Stomach (tissue), 9 donors: ENCODE data around the gene NAV2. TPM values are rescaled to one million over a fixed set of nuclear protein-coding genes. Genes with fewer than 3 reads are reported as not detected.

Experiments used
- DNase-seq, 2 donors: peaks; one replicate each; pipeline versions ENCODE4 v3.0.0 to v3.0.0-alpha.2; 2013 to 2019
- H3K27ac ChIP-seq, 5 donors: fragments of 200-600 bp in 4 of 5; sonication (generic) in 4 of 5; one replicate each; pipeline ENCODE4 v1.5.1; 2013 to 2019; ENCODE audit warnings: mild to moderate bottlenecking in 1 of 5, moderate library complexity in 1 of 5
- H3K27me3 ChIP-seq, 3 donors: fragments of 200-600 bp; sonication (generic); one replicate each; pipeline ENCODE4 v1.5.1; 2017 to 2019; ENCODE audit warnings: mixed run types in 1 of 3
- H3K36me3 ChIP-seq, 4 donors: fragments of 200-600 bp; sonication (generic); 1 replicate in 3 of 4; 2 replicates in 1 of 4; pipeline ENCODE4 v1.5.1; 2016 to 2019
- H3K4me1 ChIP-seq, 4 donors: fragments of 200-600 bp; sonication (generic); one replicate each; pipeline ENCODE4 v1.5.1; 2016 to 2019
- H3K4me3 ChIP-seq, 4 donors: fragments of 200-600 bp; sonication (generic) in 3 of 4; one replicate each; pipeline ENCODE4 v1.5.1; 2016 to 2019; ENCODE audit warnings: mild to moderate bottlenecking in 1 of 4
- H3K9me3 ChIP-seq, 4 donors: fragments of 200-600 bp; sonication (generic); one replicate each; pipeline ENCODE4 v1.5.1; 2016 to 2019
- CTCF ChIP-seq, 7 experiments: fragments of 450-650 bp in 4 of 7; fragments of 200-600 bp in 3 of 7; sonication (generic) in 3 of 7; IDR thresholded peaks; one replicate each; pipeline ENCODE4 v1.5.1; 2016 to 2019; ENCODE audit warnings: antibody characterized with exemption in 7 of 7, control low read depth in 2 of 7, mild to moderate bottlenecking in 1 of 7
- EP300 ChIP-seq: sonication (generic); formaldehyde crosslinking; IDR thresholded peaks from one replicate; pipeline ENCODE4 v1.6.1; 2017; ENCODE audit warnings: antibody characterized with exemption
- POLR2A ChIP-seq, 4 donors: fragments of 450-650 bp; IDR thresholded peaks; one replicate each; pipeline ENCODE4 v1.6.1; 2016; ENCODE audit warnings: antibody characterized with exemption in 4 of 4, control low read depth in 2 of 4, mild to moderate bottlenecking in 1 of 4, moderate library complexity in 1 of 4
- POLR2AphosphoS5 ChIP-seq, 3 donors: sonication (generic); formaldehyde crosslinking; IDR thresholded peaks; one replicate each; pipeline ENCODE4 v1.6.1; 2016; ENCODE audit warnings: antibody characterized with exemption in 3 of 3
- WGBS, 5 donors: extraction: QIAGEN DNeasy Blood & Tissue Kit in 3 of 5; methylation state at CpG; one replicate each; pipeline versions ENCODE4 v1.1.5 to v1.1.7; 2013 to 2018; 5-methylcytosine and 5-hydroxymethylcytosine counted together
- intact Hi-C: fragments of 100-400 bp; cut with DNase I; formaldehyde crosslinking; loops from one replicate; pipeline ENCODE4 v1.15.1; 2023; ENCODE audit warnings: low total_unique reads
- polyA plus RNA-seq, 3 donors: library from polyadenylated mRNA; stranded (reverse); fragments of 200-250 nt; gene quantifications; one replicate each; pipeline ENCODE4 v1.2.3, GENCODE V29; 2013
- total RNA-seq, 5 donors: library from RNA; depleted of rRNA; stranded (reverse); fragments of >200 nt; gene quantifications; one replicate each; pipeline versions ENCODE4 v1.1.0 to v1.2.3, GENCODE V29; 2014 to 2016
- donor health status: healthy with polysubstance abuse.
- donor health status: Bipolar disorder and iron deficiency.
- donor health status: healthy.

NAV2 gene
- total and polyA plus RNA-seq, 8 donors, result 1.8 to 92.4 (median 7.9) TPM

DNA sequence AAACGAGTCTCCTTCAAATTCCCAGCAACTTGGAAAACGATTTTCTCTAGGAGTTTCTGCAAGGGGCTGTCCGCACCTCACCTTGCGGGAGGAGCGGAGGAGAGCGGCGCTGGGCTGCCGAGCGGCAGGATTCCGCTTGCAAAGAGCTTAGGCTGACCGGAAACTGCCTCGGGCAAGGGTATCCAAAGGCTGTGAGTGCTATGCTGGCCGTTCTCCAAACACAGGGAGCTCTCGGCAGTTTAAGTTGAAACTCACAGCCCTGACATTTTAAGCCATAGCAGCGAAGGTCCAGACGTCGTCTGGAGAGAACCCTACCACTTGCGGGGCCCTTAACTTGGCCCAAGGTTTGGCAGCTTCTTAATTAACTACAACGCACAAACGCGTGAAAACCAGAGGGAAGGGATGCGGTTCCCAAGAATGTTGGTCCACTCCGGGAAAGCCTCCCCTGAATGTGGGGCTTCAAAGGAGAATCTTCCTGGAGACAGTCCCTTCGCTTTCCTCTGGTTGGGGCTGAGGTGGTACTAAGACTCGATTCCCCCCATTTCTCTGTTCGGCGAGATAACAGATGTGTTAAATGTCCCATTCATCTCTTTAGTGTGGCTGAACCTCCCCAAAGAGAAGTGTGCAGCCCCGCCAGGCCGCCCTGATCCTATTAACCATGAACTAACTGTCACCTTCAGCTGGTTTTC lies 448.7 kb downstream of the NAV2 start:
- Histone ChIP-seq H3K27ac (no peak overlapping the region), H3K4me3 (no peak overlapping the region), H3K4me1 (peaks cover 18 to 42% (median 29%) of the 10 kb centered on the region in 4 donors), H3K36me3 (no peaks in the 10 kb centered on the region), H3K9me3 (peaks cover 0 to 11% (median 3%) of the 10 kb centered on the region in 4 donors), H3K27me3 (peaks cover 45 to 100% (median 92%) of the 10 kb centered on the region in 3 donors)
- 4 to 6% (median 6%) methylated on average over 27 to 29 of the region's 29 CpGs for WGBS, 5 donors
- DNase-seq, result no peak
- TF ChIP-seq EP300 (no peak), POLR2AphosphoS5 (IDR thresholded peaks at IDR 0.05) (no peak), CTCF (IDR thresholded peaks at IDR 0.05) (no peak), POLR2A (IDR thresholded peaks at IDR 0.05) (no peak)
- intact Hi-C loops, result no loop called here

DNA sequence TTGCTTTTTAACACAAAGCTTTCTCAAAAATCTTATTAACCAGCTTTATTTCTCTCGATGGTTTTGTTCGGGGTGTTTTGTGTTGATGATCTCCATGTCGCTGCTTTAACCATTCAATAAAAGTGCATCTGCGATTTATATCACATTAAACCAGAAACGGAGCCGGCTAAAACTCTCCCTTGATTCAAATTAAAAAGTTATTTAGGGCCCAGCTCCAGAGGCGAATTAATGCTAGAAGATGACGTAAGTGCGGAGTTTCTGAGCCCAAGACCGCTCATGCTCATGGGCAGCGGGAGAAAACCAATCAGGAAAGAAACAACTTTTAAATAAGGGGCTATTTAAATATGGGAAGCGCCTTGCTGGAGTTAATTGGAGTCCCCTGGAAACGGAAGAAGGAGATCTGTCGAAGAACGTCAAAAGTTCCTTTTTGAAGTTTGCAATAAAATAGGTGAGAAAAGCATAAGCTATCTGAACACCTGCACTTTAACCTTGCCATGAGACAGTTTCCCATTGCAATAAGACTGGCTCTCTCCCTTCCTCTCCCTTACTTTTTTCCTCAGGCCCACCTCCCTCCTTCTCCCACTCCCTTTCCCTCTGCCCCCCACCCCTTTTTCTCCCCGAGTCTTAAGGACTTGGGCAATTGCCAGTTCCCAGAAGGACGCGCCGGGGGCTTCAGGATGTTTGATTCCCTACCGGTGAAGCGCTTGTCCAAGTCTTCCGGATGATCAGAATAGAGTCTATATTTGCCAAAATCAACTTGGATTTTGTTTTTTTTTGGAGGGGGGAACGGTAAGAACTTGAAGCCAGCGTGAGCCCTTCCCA lies 449.5 kb downstream of the NAV2 start:
- H3K27me3 ChIP-seq, result peaks cover 40 to 100% (median 92%) of the 10 kb centered on the region in 3 donors
- no peak for TF ChIP-seq CTCF (IDR thresholded peaks at IDR 0.05)
- no peak for TF ChIP-seq EP300
- TF ChIP-seq POLR2A (IDR thresholded peaks at IDR 0.05), result no peak
- no peak for TF ChIP-seq POLR2AphosphoS5 (IDR thresholded peaks at IDR 0.05)

DNA sequence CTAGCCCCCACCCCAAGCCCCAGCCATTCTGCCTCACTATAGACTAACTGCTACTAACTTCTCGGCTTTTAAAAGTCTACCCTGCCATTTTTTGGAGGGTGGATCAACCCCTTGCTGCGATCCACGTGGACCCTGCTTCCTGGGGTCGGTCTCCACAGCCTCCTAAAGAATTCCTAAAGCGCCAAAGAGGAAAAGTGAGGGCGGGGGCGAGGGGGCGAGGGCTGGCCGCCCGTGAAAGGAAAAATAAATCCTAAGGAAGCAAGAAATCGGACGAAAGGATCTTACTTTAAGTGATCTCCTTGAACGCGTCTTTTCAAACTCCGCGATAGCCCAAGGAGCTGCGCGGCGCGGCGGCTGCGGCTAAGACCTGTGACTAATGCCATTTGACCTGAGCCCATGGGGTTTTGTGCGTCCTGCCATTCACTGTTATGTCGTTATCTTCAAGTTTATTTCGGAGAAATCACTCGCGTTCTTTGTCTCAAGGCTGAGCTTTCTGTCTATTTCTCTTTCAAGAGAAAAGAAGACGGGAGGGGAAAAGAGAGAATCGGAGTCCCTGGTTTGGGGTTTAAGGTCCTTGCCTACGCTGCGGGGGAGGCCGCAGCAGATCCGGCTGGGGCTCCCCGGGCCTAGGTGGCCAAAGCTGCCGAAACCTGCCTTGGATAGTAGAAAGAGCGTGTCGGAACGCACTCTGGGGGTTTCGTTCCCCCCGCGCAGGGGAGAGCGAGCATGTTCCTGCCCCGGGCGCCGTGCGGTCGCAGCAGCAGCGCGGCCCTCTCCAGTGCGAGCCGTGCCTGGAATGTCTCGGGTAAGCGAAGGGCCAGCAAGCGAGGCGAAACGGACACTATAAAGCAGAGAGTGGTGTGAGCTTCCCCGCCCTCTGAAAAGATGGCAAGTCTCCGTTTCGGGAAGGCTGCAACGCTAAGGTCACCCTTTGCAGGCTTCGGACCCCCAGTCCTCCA lies 450.5 kb downstream of the NAV2 start:
- peaks cover 31 to 100% (median 82%) of the 10 kb centered on the region in 3 donors for H3K27me3 ChIP-seq
- H3K36me3 ChIP-seq, result no peaks in the 10 kb centered on the region
- intact Hi-C loops, result no loop called here
- WGBS, 5 donors, result 2 to 4% (median 3%) methylated on average over 53 to 61 of the region's 61 CpGs
- DNase-seq, result peak in 1 of 2 donors; percentile 48
- H3K27ac ChIP-seq, result no peak overlapping the region
- TF ChIP-seq POLR2AphosphoS5 (IDR thresholded peaks at IDR 0.05) (no peak), CTCF (IDR thresholded peaks at IDR 0.05) (no peak), POLR2A (IDR thresholded peaks at IDR 0.05) (no peak)
- peaks cover 0 to 8% (median 3%) of the 10 kb centered on the region in 4 donors for H3K9me3 ChIP-seq
- peak overlapping the region; percentile 9 to 42 (median 20) for H3K4me3 ChIP-seq
- peaks cover 9 to 26% (median 17%) of the 10 kb centered on the region in 4 donors for H3K4me1 ChIP-seq

More for the DNA sequence above, 449.5 kb downstream of the NAV2 start:
- Histone ChIP-seq H3K27ac (no peak overlapping the region), H3K4me3 (no peak overlapping the region), H3K4me1 (peaks cover 10 to 34% (median 22%) of the 10 kb centered on the region in 4 donors), H3K9me3 (peaks cover 0 to 5% (median 2%) of the 10 kb centered on the region in 4 donors), H3K36me3 (no peaks in the 10 kb centered on the region)
- intact Hi-C loops, result no loop called here
- DNase-seq, result no peak
- WGBS, 5 donors, result 4 to 8% (median 8%) methylated on average over 24 of the region's 24 CpGs
